Upper lobe of left lung (tissue), 6 donors: Measurements from ENCODE around the gene TAF7. TPM values are rescaled to one million over a fixed set of nuclear protein-coding genes. Genes with fewer than 3 reads are reported as not detected.

Experiments
- ATAC-seq, 2 donors: fragments of 200-7000 bp; cut with Tn5 transposase; one replicate each; pipeline ENCODE4 v1.9.1; 2022; ENCODE audit warnings: mild to moderate bottlenecking in 2 of 2, moderate library complexity in 2 of 2; ENCODE audit not compliant: low FRiP score in 2 of 2
- DNase-seq, 2 donors: peaks; one replicate each; pipeline ENCODE4 v3.0.0-alpha.2; 2019 to 2020
- H3K27ac ChIP-seq, 4 donors: fragments of 200-600 bp; sonication (generic); one replicate each; pipeline ENCODE4 v1.5.1; 2016 to 2019
- H3K27me3 ChIP-seq, 4 donors: fragments of 200-600 bp; sonication (generic); one replicate each; pipeline ENCODE4 v1.5.1; 2017 to 2019
- H3K36me3 ChIP-seq, 4 donors: fragments of 200-600 bp; sonication (generic); one replicate each; pipeline ENCODE4 v1.5.1; 2016 to 2019
- H3K4me1 ChIP-seq, 4 donors: fragments of 200-600 bp; sonication (generic); one replicate each; pipeline ENCODE4 v1.5.1; 2018 to 2019
- H3K4me3 ChIP-seq, 4 donors: fragments of 200-600 bp; sonication (generic); one replicate each; pipeline ENCODE4 v1.5.1; 2017 to 2019; ENCODE audit warnings: mild to moderate bottlenecking in 2 of 4, moderate library complexity in 1 of 4
- H3K9me3 ChIP-seq, 4 donors: fragments of 200-600 bp; sonication (generic); one replicate each; pipeline ENCODE4 v1.5.1; 2018 to 2019
- EP300 ChIP-seq, 4 donors: sonication (generic); formaldehyde crosslinking; IDR thresholded peaks; one replicate each; pipeline ENCODE4 v1.5.1; 2017; ENCODE audit warnings: antibody characterized with exemption in 4 of 4, control low read depth in 2 of 4
- POLR2A ChIP-seq, 4 donors: fragments of 450-650 bp; IDR thresholded peaks; one replicate each; pipeline ENCODE4 v1.5.1; 2016 to 2017; ENCODE audit warnings: antibody characterized with exemption in 4 of 4, mild to moderate bottlenecking in 2 of 4
- POLR2AphosphoS5 ChIP-seq, 2 donors: sonication (generic); formaldehyde crosslinking; IDR thresholded peaks; one replicate each; pipeline ENCODE4 v1.5.1; 2017; ENCODE audit warnings: antibody characterized with exemption in 2 of 2
- WGBS, 2 donors: methylation state at CpG; one replicate each; pipeline ENCODE4 v1.1.5; 2017 to 2018; 5-methylcytosine and 5-hydroxymethylcytosine counted together
- total RNA-seq, 6 donors: library from RNA; depleted of rRNA in 4 of 6; stranded (reverse); fragments of >200 nt in 4 of 6; gene quantifications; one replicate each; pipeline versions ENCODE4 v1.1.0 to v1.2.1, GENCODE V29; 2016 to 2021
- TF ChIP-seq, protein P1 (sequence below), 6 experiments: fragments of 450-650 bp in 4 of 6; fragments of 200-600 bp in 2 of 6; sonication (generic) in 2 of 6; IDR thresholded peaks; one replicate each; pipeline ENCODE4 v1.5.1; 2016 to 2019; ENCODE audit warnings: antibody characterized with exemption in 6 of 6
- donor health status: DM: no; HTN: no; CAD: no; lungs with moderate emphysema.
- donor health status: DM: no; HTN: yes; CAD: no; lungs with severe emphysema.

TAF7 gene
- total RNA-seq, 6 donors from 2014 or later: 35.6 to 74.5 (median 39.8) TPM

DNA sequence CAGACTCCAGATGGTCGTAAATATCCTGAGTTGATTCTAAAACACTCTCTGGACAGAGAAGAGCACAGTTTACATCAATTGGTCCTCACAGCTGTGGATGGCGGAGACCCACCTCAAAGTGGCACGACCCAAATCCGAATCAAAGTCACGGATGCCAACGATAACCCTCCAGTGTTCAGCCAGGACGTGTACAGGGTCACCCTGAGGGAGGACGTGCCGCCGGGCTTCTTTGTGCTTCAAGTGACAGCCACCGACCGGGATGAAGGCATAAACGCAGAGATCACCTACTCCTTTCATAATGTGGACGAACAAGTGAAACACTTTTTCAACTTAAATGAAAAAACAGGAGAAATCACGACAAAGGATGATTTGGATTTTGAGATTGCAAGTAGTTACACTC is 40.1 kb upstream of the TAF7 start:
- ATAC-seq (no peak), DNase-seq (no peak)
- 38 to 47% methylated on average over 12 to 15 of the region's 15 CpGs for WGBS, 2 donors
- TF ChIP-seq EP300 (IDR thresholded peaks at IDR 0.05): no peak
- TF ChIP-seq POLR2AphosphoS5 (IDR thresholded peaks at IDR 0.05): no peak
- no peak for TF ChIP-seq POLR2A (IDR thresholded peaks at IDR 0.05)
- TF ChIP-seq, protein P1, sequence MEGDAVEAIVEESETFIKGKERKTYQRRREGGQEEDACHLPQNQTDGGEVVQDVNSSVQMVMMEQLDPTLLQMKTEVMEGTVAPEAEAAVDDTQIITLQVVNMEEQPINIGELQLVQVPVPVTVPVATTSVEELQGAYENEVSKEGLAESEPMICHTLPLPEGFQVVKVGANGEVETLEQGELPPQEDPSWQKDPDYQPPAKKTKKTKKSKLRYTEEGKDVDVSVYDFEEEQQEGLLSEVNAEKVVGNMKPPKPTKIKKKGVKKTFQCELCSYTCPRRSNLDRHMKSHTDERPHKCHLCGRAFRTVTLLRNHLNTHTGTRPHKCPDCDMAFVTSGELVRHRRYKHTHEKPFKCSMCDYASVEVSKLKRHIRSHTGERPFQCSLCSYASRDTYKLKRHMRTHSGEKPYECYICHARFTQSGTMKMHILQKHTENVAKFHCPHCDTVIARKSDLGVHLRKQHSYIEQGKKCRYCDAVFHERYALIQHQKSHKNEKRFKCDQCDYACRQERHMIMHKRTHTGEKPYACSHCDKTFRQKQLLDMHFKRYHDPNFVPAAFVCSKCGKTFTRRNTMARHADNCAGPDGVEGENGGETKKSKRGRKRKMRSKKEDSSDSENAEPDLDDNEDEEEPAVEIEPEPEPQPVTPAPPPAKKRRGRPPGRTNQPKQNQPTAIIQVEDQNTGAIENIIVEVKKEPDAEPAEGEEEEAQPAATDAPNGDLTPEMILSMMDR (IDR thresholded peaks at IDR 0.05): no peak
- peaks cover 0 to 4% (median 0%) of the 10 kb centered on the region in 4 donors for H3K27me3 ChIP-seq
- H3K4me1 ChIP-seq: no peaks in the 10 kb centered on the region
- H3K36me3 ChIP-seq: no peaks in the 10 kb centered on the region
- no peak overlapping the region for H3K27ac ChIP-seq
- peaks cover 52 to 95% (median 76%) of the 10 kb centered on the region in 4 donors for H3K9me3 ChIP-seq
- H3K4me3 ChIP-seq: peak overlapping the region in 1 of 4 donors; percentile 36

DNA sequence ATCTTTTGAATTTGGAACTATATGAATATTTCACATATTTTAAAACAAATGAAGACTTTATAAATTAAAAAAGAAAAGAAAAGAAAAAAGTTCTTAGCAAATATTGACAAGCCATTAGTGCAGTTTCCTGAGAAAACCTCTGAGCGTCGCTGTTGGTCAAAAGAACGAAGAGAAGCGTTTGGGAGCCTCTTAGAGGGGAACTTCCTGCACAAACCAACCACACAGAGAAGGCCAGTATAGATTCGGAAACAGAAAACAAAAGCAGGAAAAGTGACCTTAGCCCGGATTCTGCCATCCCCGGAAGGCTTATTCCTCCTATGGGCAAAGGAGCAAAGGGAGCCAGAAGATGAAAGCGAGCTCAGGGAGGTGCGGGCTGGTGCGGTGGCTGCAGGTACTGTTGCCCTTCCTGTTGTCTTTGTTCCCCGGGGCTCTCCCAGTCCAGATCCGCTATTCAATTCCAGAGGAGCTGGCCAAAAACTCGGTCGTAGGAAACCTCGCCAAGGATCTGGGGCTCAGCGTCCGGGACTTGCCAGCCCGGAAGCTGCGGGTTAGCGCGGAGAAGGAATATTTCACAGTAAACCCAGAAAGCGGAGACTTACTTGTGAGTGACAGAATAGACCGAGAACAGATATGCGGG is 39.3 kb upstream of the TAF7 start, which contains the start of gene PCDHGB2:
Gene PCDHGB2 (plus strand): TSS at position 205 of the 637 bp plus-strand sequence. CDS start 142 bp downstream, at position 347.
- ATAC-seq (peak in 1 of 2 donors; percentile 31), DNase-seq (no peak)
- Histone ChIP-seq H3K27ac (no peak within 1 kb of the TSS), H3K4me3 (peak within 1 kb of the TSS in 3 of 4 donors; percentile 12 to 36 (median 21)), H3K9me3 (peaks cover 52 to 95% (median 76%) of the 10 kb centered on the region in 4 donors), H3K27me3 (peaks cover 0 to 4% (median 0%) of the 10 kb centered on the region in 4 donors), H3K36me3 (no peaks in the 10 kb centered on the region), H3K4me1 (no peaks in the 10 kb centered on the region)
- WGBS, 2 donors: 14% methylated on average over 24 of the region's 24 CpGs
- TF ChIP-seq, protein P1 (IDR thresholded peaks at IDR 0.05): peak in 1 of 6 experiments; percentile 8
- TF ChIP-seq POLR2AphosphoS5 (IDR thresholded peaks at IDR 0.05) (no peak), EP300 (IDR thresholded peaks at IDR 0.05) (no peak), POLR2A (IDR thresholded peaks at IDR 0.05) (no peak)

DNA sequence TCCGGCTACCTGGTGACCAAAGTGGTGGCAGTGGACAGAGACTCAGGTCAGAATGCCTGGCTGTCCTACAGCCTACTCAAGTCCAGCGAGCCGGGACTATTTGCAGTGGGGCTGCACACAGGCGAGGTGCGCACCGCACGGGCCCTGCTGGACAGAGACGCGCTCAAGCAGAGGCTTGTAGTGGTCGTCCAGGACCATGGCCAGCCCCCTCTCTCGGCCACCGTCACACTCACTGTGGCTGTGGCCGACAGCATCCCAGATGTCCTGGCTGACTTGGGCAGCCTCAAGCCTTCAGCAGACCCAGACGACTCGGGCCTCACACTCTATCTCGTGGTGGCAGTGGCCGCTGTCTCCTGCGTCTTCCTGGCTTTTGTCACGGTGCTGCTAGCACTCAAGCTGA is 36.4 kb upstream of the TAF7 start:
- Histone ChIP-seq H3K36me3 (no peaks in the 10 kb centered on the region), H3K4me3 (no peak overlapping the region), H3K4me1 (no peaks in the 10 kb centered on the region), H3K27me3 (no peaks in the 10 kb centered on the region), H3K27ac (no peak overlapping the region), H3K9me3 (peaks cover 33 to 85% (median 66%) of the 10 kb centered on the region in 4 donors)
- ATAC-seq (no peak), DNase-seq (no peak)
- TF ChIP-seq POLR2AphosphoS5 (IDR thresholded peaks at IDR 0.05) (no peak), POLR2A (IDR thresholded peaks at IDR 0.05) (no peak)
- 45 to 58% methylated on average over 4 to 7 of the region's 19 CpGs for WGBS, 2 donors

DNA sequence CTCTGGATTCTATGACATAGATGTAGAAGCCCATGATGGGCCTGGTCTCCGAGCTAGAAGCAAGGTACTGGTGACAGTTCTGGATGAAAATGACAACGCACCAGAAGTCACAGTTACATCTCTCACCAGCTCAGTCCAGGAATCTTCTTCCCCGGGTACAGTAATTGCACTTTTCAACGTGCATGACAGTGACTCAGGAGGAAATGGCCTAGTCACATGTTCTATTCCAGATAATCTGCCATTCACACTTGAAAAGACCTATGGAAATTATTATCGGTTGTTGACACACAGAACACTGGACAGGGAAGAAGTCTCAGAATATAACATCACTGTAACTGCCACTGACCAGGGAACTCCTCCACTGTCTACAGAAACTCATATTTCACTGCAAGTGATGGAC is 35.5 kb upstream of the TAF7 start:
- Histone ChIP-seq H3K36me3 (no peaks in the 10 kb centered on the region), H3K4me3 (no peak overlapping the region), H3K27ac (no peak overlapping the region), H3K9me3 (peaks cover 33 to 85% (median 66%) of the 10 kb centered on the region in 4 donors), H3K27me3 (no peaks in the 10 kb centered on the region), H3K4me1 (no peaks in the 10 kb centered on the region)
- ATAC-seq (no peak), DNase-seq (no peak)
- 72 to 77% methylated on average over 5 of the region's 5 CpGs for WGBS, 2 donors
- no peak for TF ChIP-seq EP300 (IDR thresholded peaks at IDR 0.05)
- TF ChIP-seq, protein P1 (IDR thresholded peaks at IDR 0.05): no peak
- no peak for TF ChIP-seq POLR2A (IDR thresholded peaks at IDR 0.05)
- no peak for TF ChIP-seq POLR2AphosphoS5 (IDR thresholded peaks at IDR 0.05)

DNA sequence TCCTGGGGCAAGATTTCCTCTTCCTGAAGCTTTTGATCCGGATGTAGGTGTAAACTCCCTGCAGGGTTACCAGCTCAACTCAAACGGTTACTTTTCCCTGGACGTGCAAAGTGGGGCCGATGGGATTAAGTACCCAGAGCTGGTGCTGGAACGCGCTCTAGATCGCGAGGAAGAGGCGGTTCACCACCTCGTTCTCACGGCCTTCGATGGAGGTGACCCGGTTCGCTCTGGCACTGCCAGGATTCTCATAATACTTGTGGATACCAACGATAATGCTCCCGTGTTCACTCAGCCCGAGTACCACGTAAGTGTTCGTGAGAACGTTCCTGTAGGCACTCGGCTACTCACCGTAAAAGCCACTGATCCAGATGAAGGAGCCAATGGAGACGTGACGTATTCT is 35.1 kb upstream of the TAF7 start:
- TF ChIP-seq POLR2A (IDR thresholded peaks at IDR 0.05) (no peak), EP300 (IDR thresholded peaks at IDR 0.05) (no peak), POLR2AphosphoS5 (IDR thresholded peaks at IDR 0.05) (no peak)
- TF ChIP-seq, protein P1 (IDR thresholded peaks at IDR 0.05): no peak
- WGBS, 2 donors: 48 to 56% methylated on average over 21 to 24 of the region's 24 CpGs
- H3K4me1 ChIP-seq: no peaks in the 10 kb centered on the region
- ATAC-seq (no peak), DNase-seq (no peak)
- H3K4me3 ChIP-seq: peak overlapping the region in 1 of 4 donors; percentile 28
- peaks cover 28 to 85% (median 66%) of the 10 kb centered on the region in 4 donors for H3K9me3 ChIP-seq
- no peaks in the 10 kb centered on the region for H3K27me3 ChIP-seq
- H3K36me3 ChIP-seq: no peaks in the 10 kb centered on the region
- H3K27ac ChIP-seq: no peak overlapping the region
